Panc1 (cell line): ENCODE results near the gene SUZ12.

Experiments used
- CTCF ChIP-seq: fragments of 450-650 bp; IDR thresholded peaks from 2 replicates; pipeline ENCODE4 v1.5.1; 2017; ENCODE audit warnings: mild to moderate bottlenecking
- POLR2AphosphoS5 ChIP-seq: IDR thresholded peaks from 2 replicates; pipeline ENCODE4 v1.6.1; 2012; ENCODE audit warnings: mild to moderate bottlenecking, low read depth, low read length, moderate library complexity

- TF ChIP-seq CTCF (no peak), POLR2AphosphoS5 (no peak)
These were observed 73.3 kb downstream of the SUZ12 start for GRCh38 chr17:32010114-32010513.
